ENCODE data around the gene C17orf114.

C17orf114 gene

DNA sequence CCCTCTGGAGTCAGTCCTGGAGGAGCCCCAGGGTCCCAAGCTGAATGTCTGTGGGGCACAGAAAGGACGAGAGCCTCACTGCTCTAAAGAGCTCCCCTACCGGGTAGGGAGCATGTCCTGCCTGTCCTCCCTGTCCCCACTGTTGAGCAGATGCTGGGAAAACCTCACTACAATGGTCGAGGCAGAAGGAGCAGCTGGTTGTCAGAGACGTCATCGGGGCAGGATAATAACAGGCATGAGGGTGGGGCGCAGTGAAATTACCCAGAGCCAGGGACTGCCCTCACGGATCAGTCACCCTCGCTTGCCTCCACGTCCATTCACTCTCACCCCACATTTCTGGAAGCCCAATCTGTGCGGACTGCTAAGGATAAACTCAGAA lies 29.9 kb downstream of the C17orf114 start:
- intact Hi-C loops (cut with micrococcal nuclease; ENCODE audit: unreplicated experiment): no loop called here
- in situ Hi-C loops (cut with HindIII; ENCODE audit: low pct_unique_long_range_greater_than_20kb, low sequenced_read_pairs): no loop called here
- POLR2A ChIA-PET: no interaction called here
- H3K27me3 ChIP-seq (ENCODE audit: control insufficient read depth, insufficient read depth, low read length): no peaks in the 10 kb centered on the region
- CTCF ChIA-PET: no interaction called here
- no peaks in the 10 kb centered on the region for H3K4me1 ChIP-seq (ENCODE audit: control insufficient read depth, insufficient read depth, low read length)
- H3K36me3 ChIP-seq (ENCODE audit: control insufficient read depth, insufficient read depth, low read length): no peaks in the 10 kb centered on the region
- no TSS peak for BruUV-seq (replicated peaks)
- no peak for DNase-seq (ENCODE audit: low read depth, low spot score)
- ATAC-seq: peak; percentile 43; the same call in 1 of the 2 replicates
- H3K9me3 ChIP-seq (ENCODE audit: control insufficient read depth, insufficient read depth, low read depth, low read length): no peaks in the 10 kb centered on the region
- H3K27ac ChIP-seq (ENCODE audit: low read length): no peak overlapping the region
- H3K4me3 ChIP-seq (ENCODE audit: low read depth in 2 of 2, low read length in 2 of 2): no peak overlapping the region
- TF ChIP-seq, protein P1, sequence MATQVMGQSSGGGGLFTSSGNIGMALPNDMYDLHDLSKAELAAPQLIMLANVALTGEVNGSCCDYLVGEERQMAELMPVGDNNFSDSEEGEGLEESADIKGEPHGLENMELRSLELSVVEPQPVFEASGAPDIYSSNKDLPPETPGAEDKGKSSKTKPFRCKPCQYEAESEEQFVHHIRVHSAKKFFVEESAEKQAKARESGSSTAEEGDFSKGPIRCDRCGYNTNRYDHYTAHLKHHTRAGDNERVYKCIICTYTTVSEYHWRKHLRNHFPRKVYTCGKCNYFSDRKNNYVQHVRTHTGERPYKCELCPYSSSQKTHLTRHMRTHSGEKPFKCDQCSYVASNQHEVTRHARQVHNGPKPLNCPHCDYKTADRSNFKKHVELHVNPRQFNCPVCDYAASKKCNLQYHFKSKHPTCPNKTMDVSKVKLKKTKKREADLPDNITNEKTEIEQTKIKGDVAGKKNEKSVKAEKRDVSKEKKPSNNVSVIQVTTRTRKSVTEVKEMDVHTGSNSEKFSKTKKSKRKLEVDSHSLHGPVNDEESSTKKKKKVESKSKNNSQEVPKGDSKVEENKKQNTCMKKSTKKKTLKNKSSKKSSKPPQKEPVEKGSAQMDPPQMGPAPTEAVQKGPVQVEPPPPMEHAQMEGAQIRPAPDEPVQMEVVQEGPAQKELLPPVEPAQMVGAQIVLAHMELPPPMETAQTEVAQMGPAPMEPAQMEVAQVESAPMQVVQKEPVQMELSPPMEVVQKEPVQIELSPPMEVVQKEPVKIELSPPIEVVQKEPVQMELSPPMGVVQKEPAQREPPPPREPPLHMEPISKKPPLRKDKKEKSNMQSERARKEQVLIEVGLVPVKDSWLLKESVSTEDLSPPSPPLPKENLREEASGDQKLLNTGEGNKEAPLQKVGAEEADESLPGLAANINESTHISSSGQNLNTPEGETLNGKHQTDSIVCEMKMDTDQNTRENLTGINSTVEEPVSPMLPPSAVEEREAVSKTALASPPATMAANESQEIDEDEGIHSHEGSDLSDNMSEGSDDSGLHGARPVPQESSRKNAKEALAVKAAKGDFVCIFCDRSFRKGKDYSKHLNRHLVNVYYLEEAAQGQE (IDR thresholded peaks at IDR 0.05; ENCODE audit: insufficient read depth in 1 of 2, low read depth in 2 of 2, low read length in 1 of 2): no peak
- TF ChIP-seq TCF7L2 (IDR thresholded peaks at IDR 0.05; ENCODE audit: low read depth, low read length): no peak
- TF ChIP-seq POLR2AphosphoS5 (IDR thresholded peaks at IDR 0.05; ENCODE audit: low read depth, low read length): no peak
- no peak for TF ChIP-seq SIN3A (IDR thresholded peaks at IDR 0.05; ENCODE audit: borderline replicate concordance, insufficient read depth, low read depth, low read length)
- TF ChIP-seq, protein P2, sequence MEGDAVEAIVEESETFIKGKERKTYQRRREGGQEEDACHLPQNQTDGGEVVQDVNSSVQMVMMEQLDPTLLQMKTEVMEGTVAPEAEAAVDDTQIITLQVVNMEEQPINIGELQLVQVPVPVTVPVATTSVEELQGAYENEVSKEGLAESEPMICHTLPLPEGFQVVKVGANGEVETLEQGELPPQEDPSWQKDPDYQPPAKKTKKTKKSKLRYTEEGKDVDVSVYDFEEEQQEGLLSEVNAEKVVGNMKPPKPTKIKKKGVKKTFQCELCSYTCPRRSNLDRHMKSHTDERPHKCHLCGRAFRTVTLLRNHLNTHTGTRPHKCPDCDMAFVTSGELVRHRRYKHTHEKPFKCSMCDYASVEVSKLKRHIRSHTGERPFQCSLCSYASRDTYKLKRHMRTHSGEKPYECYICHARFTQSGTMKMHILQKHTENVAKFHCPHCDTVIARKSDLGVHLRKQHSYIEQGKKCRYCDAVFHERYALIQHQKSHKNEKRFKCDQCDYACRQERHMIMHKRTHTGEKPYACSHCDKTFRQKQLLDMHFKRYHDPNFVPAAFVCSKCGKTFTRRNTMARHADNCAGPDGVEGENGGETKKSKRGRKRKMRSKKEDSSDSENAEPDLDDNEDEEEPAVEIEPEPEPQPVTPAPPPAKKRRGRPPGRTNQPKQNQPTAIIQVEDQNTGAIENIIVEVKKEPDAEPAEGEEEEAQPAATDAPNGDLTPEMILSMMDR (IDR thresholded peaks at IDR 0.05): no peak

DNA sequence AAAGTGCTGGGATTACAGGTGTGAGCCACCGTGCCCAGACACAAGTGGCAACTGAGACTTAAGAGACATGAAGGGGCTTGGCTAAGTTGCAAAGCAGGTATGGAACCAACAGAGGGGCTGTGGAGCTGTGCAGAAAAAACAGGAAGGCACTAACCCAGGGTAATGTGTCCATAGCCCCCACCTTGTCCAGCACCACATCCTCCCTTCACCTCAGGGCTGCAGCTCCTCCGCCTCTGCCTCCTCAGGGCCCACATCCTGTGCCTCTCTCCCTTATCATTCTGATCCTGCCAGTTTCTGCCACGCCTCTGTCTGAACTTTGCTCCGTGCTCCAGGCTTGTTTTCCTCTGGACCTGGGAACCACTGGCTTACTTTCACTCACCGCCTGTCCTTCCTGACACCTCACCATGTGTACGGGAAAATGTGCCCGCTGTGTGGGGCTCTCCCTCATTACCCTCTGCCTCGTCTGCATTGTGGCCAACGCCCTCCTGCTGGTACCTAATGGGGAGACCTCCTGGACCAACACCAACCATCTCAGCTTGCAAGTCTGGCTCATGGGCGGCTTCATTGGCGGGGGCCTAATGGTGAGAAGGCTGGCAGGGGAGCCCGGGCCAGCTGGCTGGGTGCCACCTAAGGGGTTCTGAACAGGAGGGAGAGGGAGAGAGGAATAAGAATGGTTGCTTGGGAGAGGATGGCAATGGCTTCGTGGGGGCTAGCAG lies 30.5 kb downstream of the C17orf114 start, which contains the start of gene TM4SF5:
TSS of gene TM4SF5 (plus strand) at position 368 of the 716 bp plus-strand sequence. CDS start at position 405, 37 bp downstream.
- DNase-seq (ENCODE audit: low read depth, low spot score) (no peak), ATAC-seq (peak; percentile 55)
- H3K27ac ChIP-seq (ENCODE audit: low read length): no peak within 1 kb of the TSS
- no peak for TF ChIP-seq POLR2AphosphoS5 (IDR thresholded peaks at IDR 0.05; ENCODE audit: low read depth, low read length)
- TF ChIP-seq, protein P2 (IDR thresholded peaks at IDR 0.05): no peak
- TF ChIP-seq TCF7L2 (IDR thresholded peaks at IDR 0.05; ENCODE audit: low read depth, low read length): no peak
- no peak for TF ChIP-seq SIN3A (IDR thresholded peaks at IDR 0.05; ENCODE audit: borderline replicate concordance, insufficient read depth, low read depth, low read length)
- TF ChIP-seq, protein P1 (IDR thresholded peaks at IDR 0.05; ENCODE audit: insufficient read depth in 1 of 2, low read depth in 2 of 2, low read length in 1 of 2): no peak
- BruUV-seq (replicated peaks): no TSS peak
- intact Hi-C loops (cut with micrococcal nuclease; ENCODE audit: unreplicated experiment) (no loop called here), in situ Hi-C loops (cut with HindIII; ENCODE audit: low pct_unique_long_range_greater_than_20kb, low sequenced_read_pairs) (no loop called here)
- H3K27me3 ChIP-seq (ENCODE audit: control insufficient read depth, insufficient read depth, low read length): no peaks in the 10 kb centered on the region
- no peak within 1 kb of the TSS for H3K4me3 ChIP-seq (ENCODE audit: low read depth in 2 of 2, low read length in 2 of 2)
- ChIA-PET CTCF (no interaction called here), POLR2A (interaction anchor here (0.6 kb wide), 1 partner anchor 200 kb away, joined by 3 read pairs; no protein-coding TSS in a partner anchor)
- no peaks in the 10 kb centered on the region for H3K36me3 ChIP-seq (ENCODE audit: control insufficient read depth, insufficient read depth, low read length)
- no peaks in the 10 kb centered on the region for H3K9me3 ChIP-seq (ENCODE audit: control insufficient read depth, insufficient read depth, low read depth, low read length)
- no peaks in the 10 kb centered on the region for H3K4me1 ChIP-seq (ENCODE audit: control insufficient read depth, insufficient read depth, low read length)

All from Panc1 (cell line).